Astrocyte of the spinal cord (primary cell): ENCODE data around the gene SPRR1A.

Experiments used
- DNase-seq: peaks from one replicate; pipeline ENCODE4 v3.0.0; 2011; ENCODE audit warnings: low read depth, low spot score
- H3K4me3 ChIP-seq: 2 replicates; pipeline ENCODE4 v1.5.1; 2011; ENCODE audit warnings: low read depth, mild to moderate bottlenecking, low read length, moderate library complexity
- in situ Hi-C: cut with HindIII; loops from 2 replicates; pipeline ENCODE4 v1.10.0; 2017; ENCODE audit warnings: low sequenced_read_pairs
- TF ChIP-seq, protein P1 (sequence below): IDR thresholded peaks from 2 replicates; pipeline ENCODE4 v1.5.1; 2012; ENCODE audit warnings: low read depth, mild to moderate bottlenecking, low read length, inconsistent platforms

The SPRR1A gene

DNA sequence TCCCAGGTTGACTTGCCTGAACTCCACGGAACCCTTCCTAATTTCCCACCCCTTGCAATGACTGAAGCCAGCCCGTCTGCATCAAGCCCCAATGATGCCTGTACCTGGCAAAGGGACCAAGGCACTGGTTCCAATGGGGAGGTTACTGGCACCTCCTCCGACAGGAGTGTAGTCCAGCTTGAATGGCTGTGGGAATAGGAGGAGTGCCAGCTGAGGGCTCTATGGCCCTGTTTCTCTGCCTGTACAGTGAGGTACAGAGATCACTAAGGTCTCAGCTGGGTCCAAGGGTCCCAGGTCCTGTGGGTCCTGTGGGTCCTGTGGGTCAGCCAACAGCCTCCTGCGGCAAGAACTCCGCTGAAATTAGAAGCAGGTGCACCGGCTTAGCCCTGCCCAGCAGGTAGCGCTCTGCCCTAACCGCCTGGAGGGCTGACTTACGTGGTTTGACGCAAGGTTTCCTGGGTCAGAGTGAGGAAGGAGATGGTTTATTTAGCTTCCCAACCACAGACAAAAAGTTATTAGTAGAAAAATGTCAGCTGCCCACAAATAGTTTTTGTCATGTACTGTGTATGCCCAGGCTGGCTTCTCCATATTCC, 23.3 kb upstream of the SPRR1A start:
- no peak overlapping the region for H3K4me3 ChIP-seq
- in situ Hi-C loops = no loop called here
- no peak for DNase-seq
- TF ChIP-seq, protein P1, sequence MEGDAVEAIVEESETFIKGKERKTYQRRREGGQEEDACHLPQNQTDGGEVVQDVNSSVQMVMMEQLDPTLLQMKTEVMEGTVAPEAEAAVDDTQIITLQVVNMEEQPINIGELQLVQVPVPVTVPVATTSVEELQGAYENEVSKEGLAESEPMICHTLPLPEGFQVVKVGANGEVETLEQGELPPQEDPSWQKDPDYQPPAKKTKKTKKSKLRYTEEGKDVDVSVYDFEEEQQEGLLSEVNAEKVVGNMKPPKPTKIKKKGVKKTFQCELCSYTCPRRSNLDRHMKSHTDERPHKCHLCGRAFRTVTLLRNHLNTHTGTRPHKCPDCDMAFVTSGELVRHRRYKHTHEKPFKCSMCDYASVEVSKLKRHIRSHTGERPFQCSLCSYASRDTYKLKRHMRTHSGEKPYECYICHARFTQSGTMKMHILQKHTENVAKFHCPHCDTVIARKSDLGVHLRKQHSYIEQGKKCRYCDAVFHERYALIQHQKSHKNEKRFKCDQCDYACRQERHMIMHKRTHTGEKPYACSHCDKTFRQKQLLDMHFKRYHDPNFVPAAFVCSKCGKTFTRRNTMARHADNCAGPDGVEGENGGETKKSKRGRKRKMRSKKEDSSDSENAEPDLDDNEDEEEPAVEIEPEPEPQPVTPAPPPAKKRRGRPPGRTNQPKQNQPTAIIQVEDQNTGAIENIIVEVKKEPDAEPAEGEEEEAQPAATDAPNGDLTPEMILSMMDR = no peak

DNA sequence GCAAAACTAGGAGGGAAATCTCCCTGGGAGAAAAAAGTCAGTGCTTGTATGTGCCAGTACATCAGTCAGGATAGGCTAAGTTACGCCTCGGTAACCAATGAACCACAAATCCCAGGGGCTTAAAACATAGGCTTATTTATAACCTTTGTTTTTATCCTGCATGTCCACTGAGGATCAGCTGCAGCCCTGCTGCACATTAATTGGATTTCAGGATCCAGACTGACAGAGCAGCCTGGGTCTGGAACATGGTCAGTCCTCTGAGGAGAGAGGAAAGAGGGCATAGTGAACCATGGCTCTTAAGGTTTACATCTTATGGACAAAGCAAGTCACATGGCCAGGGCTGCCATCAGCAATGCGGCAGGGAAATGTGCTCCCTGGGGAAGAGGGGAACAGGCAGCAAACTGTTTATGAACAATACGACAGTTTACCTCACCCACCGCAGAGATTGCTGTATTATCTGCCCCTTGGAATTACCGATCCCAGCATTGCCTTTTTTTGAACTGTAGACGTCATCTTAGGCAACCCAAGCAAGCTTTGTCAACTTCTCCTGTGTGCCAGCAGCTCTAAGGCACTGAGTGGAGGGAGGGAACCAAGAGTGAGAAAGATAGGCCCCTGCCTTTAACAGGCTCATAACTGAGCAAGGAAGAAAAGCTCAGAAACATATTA, 22.5 kb upstream of the SPRR1A start:
- TF ChIP-seq, protein P1 = no peak
- in situ Hi-C loops = no loop called here
- no peak overlapping the region for H3K4me3 ChIP-seq
- DNase-seq = no peak

DNA sequence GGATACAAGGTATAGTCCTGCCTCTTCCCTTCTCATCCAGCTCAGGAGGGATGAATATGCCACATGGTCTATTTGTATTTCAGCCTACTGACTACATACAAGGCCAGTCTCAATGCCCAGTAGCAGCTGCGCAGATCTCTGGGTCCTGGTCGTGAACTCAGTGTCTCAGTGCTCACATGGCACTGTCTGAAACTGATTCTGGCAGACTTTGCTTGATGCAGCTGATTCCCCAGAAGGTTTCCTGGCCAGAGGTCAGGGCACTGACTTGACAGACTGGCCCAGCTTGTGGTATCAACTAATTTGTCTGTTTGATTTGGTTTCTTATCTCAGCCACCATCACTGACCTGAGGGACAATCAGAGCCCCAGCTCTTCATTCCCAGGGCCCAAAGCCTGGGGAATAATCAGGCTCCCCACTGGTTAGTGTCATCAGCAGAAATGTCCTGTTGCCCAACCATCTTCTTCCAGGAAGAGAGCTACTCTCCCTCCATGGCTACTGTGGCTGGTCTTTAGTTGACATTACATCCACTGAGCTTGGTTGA, 20.9 kb upstream of the SPRR1A start:
- TF ChIP-seq, protein P1 = no peak

DNA sequence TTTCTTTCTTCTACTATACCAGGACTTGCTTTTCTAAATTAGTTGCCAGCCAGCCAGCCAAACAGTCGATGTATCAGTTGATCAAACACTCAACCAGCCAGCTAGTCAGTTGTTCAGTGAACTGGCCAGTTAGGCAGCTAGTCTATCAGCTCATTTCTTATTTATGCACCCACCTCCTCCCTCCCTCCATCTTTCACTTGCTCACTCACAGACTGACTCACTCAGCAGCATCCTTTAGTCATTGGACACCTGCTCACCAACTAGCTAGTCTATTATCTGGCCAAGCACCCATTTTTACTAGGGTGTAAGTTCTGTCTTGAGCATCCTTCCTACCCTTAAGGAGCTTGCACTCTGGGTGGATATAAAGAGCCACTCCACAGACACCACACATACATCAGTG, 19.3 kb upstream of the SPRR1A start:
- TF ChIP-seq, protein P1 = no peak
- no peak overlapping the region for H3K4me3 ChIP-seq
- in situ Hi-C loops = no loop called here
- no peak for DNase-seq

More for the DNA sequence above, 20.9 kb upstream of the SPRR1A start:
- H3K4me3 ChIP-seq = no peak overlapping the region
- in situ Hi-C loops = no loop called here
- no peak for DNase-seq

DNA sequence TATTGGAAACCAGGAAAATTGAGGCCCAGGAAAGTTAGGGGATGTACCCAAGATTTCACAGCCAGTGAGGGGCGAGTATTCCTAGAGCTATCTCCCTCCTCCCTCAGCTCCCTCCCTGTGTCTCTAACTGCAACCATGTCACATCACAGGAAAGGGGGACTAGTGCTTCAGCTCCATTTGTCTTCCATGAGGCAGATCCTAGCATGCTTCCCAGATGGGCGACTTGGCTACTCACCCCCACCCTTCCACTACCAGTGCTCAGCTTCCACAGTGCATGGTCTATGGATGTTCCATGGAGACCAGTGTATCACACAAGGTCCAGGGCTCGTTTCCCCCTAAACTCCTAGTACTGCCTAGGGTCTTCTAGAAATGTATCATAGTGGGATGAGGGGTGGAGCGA, 18.0 kb upstream of the SPRR1A start:
- no peak overlapping the region for H3K4me3 ChIP-seq
- DNase-seq = no peak
- TF ChIP-seq, protein P1 = no peak
- in situ Hi-C loops = no loop called here

DNA sequence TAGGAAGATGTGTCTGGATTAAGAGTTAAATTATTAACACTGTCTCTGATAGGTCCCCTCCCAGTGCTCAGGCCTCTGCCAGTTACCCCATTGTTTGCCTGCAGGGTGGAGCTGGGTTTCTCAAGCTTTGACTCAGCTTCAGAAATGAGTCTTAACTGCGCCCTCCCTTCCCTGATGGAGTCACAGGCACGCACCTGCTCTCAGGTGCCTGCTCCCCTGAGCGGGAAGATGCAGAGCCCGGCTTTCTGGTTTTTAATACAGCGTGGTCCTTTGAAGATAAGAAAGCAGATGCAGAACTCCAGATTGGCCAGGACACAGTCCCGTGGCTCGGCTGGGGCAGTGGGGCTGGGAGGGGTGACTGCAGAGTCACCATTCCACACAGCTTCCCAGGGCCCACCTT, 16.7 kb upstream of the SPRR1A start:
- no peak overlapping the region for H3K4me3 ChIP-seq
- TF ChIP-seq, protein P1 = no peak
- DNase-seq = no peak

More for the DNA sequence above, 16.7 kb upstream of the SPRR1A start:
- in situ Hi-C loops = no loop called here
